ENCODE results near the gene PEX12.
"Not testable (repeated sequence)": the region's sequence is repeated elsewhere in the genome, so short reads cannot be mapped to it uniquely, and the experiment has no call there.

PEX12 gene

DNA sequence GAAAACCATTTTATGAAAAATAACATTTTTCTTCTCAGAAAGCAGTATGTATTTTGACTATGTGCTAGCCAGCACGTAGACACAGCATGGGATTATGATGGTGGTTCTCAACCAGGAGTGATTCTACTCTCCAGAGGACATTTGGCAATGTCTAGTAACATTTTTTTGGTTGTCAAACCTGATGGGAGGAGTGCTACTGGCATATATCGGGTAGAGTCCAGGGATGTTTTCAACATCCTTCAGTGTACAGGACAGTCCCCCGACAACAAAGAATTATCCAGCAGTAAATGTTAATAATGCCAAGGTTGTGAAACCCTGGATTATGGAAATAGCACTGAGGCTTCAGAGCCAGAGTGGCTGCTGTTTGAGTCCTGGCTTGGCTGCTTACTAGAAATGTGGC lies 36.4 kb upstream of the PEX12 start:
- Histone ChIP-seq H3K27me3 (ENCODE audit: insufficient read depth, low read depth, severe bottlenecking) (no peaks in the 10 kb centered on the region), H3K27ac (no peak overlapping the region), H3K9me3 (ENCODE audit: severe bottlenecking) (no peaks in the 10 kb centered on the region), H3K4me3 (ENCODE audit: low read depth, low read length) (no peak overlapping the region), H3K36me3 (peaks cover 32% of the 10 kb centered on the region)
- TF ChIP-seq, protein P1, sequence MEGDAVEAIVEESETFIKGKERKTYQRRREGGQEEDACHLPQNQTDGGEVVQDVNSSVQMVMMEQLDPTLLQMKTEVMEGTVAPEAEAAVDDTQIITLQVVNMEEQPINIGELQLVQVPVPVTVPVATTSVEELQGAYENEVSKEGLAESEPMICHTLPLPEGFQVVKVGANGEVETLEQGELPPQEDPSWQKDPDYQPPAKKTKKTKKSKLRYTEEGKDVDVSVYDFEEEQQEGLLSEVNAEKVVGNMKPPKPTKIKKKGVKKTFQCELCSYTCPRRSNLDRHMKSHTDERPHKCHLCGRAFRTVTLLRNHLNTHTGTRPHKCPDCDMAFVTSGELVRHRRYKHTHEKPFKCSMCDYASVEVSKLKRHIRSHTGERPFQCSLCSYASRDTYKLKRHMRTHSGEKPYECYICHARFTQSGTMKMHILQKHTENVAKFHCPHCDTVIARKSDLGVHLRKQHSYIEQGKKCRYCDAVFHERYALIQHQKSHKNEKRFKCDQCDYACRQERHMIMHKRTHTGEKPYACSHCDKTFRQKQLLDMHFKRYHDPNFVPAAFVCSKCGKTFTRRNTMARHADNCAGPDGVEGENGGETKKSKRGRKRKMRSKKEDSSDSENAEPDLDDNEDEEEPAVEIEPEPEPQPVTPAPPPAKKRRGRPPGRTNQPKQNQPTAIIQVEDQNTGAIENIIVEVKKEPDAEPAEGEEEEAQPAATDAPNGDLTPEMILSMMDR (IDR thresholded peaks at IDR 0.05; ENCODE audit: low read depth, low read length), result no peak
- no peak for DNase-seq

DNA sequence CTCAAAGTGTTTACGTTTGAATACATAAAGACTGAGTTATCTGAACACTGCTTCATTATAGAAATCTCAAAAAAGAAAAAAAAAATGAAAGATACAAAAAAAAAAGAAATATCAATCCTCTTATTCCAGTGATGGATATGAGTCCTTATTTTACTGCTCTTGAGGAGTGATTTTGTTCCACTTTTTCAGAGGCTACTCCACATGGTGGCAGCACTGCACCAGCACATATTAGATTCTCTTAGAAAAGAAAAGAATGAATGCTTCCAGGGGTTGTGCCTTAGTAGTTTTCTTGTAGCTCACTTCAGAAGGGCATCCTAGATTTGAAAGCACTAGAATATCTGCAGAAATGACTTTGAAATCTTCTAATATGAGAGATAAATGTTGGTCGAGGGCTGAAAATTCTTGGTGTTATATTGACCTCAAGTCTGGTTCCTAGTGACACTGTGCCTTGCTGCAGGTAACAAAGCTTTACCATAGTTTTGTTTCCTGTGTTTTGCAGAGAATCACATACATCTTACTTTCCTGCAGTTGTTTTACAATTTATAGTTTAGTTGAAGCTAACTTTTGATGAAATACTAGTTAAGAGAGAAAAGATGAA lies 34.7 kb upstream of the PEX12 start:
- peak; percentile 46 for DNase-seq
- H3K4me3 ChIP-seq (ENCODE audit: low read depth, low read length), result no peak overlapping the region
- H3K27me3 ChIP-seq (ENCODE audit: insufficient read depth, low read depth, severe bottlenecking), result no peaks in the 10 kb centered on the region
- H3K27ac ChIP-seq, result no peak overlapping the region
- no peaks in the 10 kb centered on the region for H3K9me3 ChIP-seq (ENCODE audit: severe bottlenecking)
- TF ChIP-seq, protein P1 (IDR thresholded peaks at IDR 0.05; ENCODE audit: low read depth, low read length), result peak; percentile 46; the same call in 1 of the 2 replicates
- H3K36me3 ChIP-seq, result peaks cover 47% of the 10 kb centered on the region

DNA sequence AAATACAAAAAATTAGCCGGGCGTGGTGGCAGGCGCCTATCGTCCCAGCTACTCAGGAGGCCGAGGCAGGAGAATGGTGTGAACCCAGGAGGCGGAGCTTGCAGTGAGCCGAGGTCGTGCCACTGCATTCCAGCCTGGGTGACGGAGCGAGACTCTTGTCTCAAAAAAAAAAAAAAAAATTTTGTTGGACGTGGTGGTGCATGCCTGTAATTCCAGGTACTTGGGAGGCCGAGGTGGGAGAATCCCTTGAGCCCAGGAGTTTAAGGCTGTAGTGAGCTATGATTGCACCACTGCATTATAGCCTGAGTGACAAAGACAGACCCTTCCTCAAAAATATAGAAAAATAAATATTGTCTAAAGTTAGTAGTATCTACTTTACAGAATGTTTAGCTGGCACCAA lies 32.4 kb upstream of the PEX12 start:
- H3K27me3 ChIP-seq (ENCODE audit: insufficient read depth, low read depth, severe bottlenecking); H3K9me3 ChIP-seq (ENCODE audit: severe bottlenecking); DNase-seq; H3K27ac ChIP-seq; H3K4me3 ChIP-seq (ENCODE audit: low read depth, low read length): not testable (repeated sequence)
- peaks cover 58% of the 10 kb centered on the region for H3K36me3 ChIP-seq

DNA sequence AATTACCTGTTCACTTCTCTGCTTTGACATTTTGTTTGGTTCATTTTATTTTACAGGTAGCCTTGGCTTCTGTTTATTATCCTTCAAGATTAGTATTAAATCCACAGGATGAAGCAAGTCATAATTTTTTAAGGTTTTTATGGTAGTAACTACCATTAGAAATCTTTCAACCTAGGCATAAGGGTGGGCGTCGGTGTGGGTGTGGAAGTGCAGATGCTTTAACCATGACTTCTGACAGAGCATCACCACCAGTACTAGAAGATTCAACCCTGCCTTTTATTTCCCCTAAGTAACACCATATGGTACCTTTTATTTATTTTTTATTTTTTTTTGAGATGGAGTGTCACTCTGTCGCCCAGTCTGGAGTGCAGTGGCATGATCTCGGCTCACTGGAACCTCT lies 31.5 kb upstream of the PEX12 start:
- TF ChIP-seq, protein P1 (IDR thresholded peaks at IDR 0.05; ENCODE audit: low read depth, low read length), result no peak
- Histone ChIP-seq H3K36me3 (peaks cover 62% of the 10 kb centered on the region), H3K27me3 (ENCODE audit: insufficient read depth, low read depth, severe bottlenecking) (no peaks in the 10 kb centered on the region), H3K9me3 (ENCODE audit: severe bottlenecking) (no peaks in the 10 kb centered on the region), H3K4me3 (ENCODE audit: low read depth, low read length) (no peak overlapping the region), H3K27ac (no peak overlapping the region)
- DNase-seq, result no peak

DNA sequence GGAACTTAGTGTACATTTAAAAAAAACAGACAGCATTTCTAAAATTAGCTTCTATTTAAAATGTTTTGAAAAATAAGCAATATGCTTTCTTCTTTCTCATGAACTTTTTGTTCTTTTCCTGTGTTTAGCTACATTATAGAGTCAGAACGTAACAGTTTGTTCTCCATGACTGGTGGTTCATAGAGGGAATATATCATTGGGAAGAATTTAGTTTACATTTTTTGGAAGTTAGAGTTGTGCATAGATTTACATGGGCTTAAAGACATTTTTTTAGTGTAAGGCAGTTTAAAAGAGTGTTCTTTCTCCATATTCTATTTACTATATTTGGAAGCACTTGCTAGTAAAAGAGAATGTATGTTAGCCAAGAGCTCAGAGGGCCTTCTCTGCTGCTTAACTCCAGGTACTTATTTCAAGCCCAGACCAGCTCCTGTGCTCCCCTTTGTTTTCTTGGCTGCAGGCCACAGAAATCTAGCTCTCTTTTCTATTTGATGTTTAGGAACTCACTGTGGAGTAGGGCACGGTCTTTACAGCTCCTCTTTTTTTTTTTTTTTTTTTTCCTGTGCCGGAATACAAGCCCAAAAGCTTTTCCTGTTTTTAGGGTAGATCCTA lies 29.0 kb upstream of the PEX12 start:
- Histone ChIP-seq H3K4me3 (ENCODE audit: low read depth, low read length) (no peak overlapping the region), H3K27ac (no peak overlapping the region), H3K27me3 (ENCODE audit: insufficient read depth, low read depth, severe bottlenecking) (no peaks in the 10 kb centered on the region), H3K9me3 (ENCODE audit: severe bottlenecking) (no peaks in the 10 kb centered on the region), H3K36me3 (peaks cover 69% of the 10 kb centered on the region)
- TF ChIP-seq, protein P1 (IDR thresholded peaks at IDR 0.05; ENCODE audit: low read depth, low read length), result no peak
- no peak for DNase-seq

DNA sequence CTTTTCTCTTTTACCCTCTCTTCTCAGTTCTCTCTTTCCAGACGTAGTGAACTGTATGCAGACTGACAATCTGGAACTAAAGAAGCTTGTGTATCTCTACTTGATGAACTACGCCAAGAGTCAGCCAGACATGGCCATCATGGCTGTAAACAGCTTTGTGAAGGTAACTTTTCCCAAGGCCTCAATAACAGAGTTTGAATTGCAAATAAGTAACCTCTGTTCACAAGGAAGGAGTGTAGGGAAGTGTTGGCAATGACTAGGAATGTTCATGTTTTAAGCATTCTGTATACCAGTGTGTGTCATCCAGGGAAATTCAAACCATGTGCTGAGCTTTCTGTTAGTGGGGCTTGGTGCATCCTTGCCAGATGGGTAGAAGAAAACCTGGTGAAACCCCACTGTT lies 27.3 kb upstream of the PEX12 start:
- H3K27ac ChIP-seq, result no peak overlapping the region
- DNase-seq, result no peak
- no peaks in the 10 kb centered on the region for H3K9me3 ChIP-seq (ENCODE audit: severe bottlenecking)
- peaks cover 76% of the 10 kb centered on the region for H3K36me3 ChIP-seq
- H3K4me3 ChIP-seq (ENCODE audit: low read depth, low read length), result no peak overlapping the region
- TF ChIP-seq, protein P1 (IDR thresholded peaks at IDR 0.05; ENCODE audit: low read depth, low read length), result no peak
- no peaks in the 10 kb centered on the region for H3K27me3 ChIP-seq (ENCODE audit: insufficient read depth, low read depth, severe bottlenecking)

All from WERI-Rb-1 (cell line).